Measurements from ENCODE around the gene SH2D4B.

The SH2D4B gene

GRCh38 chr10:80693565-80693964 lies 155.9 kb downstream of the SH2D4B start:
- no peak for DNase-seq

DNA sequence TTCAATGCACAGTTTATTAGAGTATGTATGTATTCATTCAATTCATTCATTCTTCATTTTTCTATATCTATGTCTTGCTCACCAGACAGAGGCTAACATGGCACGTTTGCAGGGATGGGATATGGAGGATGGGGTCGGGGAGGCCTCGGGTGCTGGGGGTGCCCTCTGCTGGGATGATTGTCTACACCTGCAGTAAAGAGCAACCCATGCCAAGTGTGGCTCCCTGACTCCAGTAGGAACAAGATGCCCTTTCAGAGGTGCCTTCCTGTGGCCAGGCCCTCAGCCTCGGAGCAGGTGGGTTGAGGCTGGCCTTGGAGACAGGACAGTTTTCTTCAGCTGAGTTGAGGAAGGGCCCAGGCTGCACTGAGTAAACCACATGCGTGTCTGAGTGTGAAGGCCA lies 157.2 kb downstream of the SH2D4B start:
- no peak for DNase-seq
